ENCODE results near the gene GAS7. TPM values are rescaled to one million over a fixed set of nuclear protein-coding genes. Genes with fewer than 3 reads are reported as not detected.

GAS7 gene
- total RNA-seq, 1 experiment from 2014 or later: 6.0 TPM

- H4K8ac ChIP-seq (replicated peaks; ENCODE audit: insufficient read length, low read depth, low read length): no peak overlapping the region
- no peaks in the 10 kb centered on the region; the same call in 1 of the 2 replicates for H3K4me1 ChIP-seq (ENCODE audit: insufficient read depth, low read length)
- no peaks in the 10 kb centered on the region for H3K9me3 ChIP-seq (ENCODE audit: control insufficient read depth, low read depth, low read length)
- no peak overlapping the region for H3T11ph ChIP-seq (ENCODE audit: low read length)
- H4K20me1 ChIP-seq (ENCODE audit: control insufficient read depth, insufficient read depth, insufficient read length): no peaks in the 10 kb centered on the region
- H4K91ac ChIP-seq (ENCODE audit: insufficient read length, low read depth, low read length): no peak overlapping the region
- H2BK20ac ChIP-seq (ENCODE audit: low read depth, low read length, poor library complexity, severe bottlenecking): no peak overlapping the region
- H3K9ac ChIP-seq (ENCODE audit: extremely low read depth, insufficient read length, low read length): no peak overlapping the region
- H3K18ac ChIP-seq (ENCODE audit: insufficient read length, low read depth, low read length): no peak overlapping the region
- H3K27me3 ChIP-seq (ENCODE audit: insufficient read depth, low read length): no peaks in the 10 kb centered on the region
- no peak overlapping the region for H3K56ac ChIP-seq (ENCODE audit: insufficient read length, low read depth, low read length)
- H4K5ac ChIP-seq (ENCODE audit: insufficient read length, low read depth, low read length): no peak overlapping the region
- peaks cover 0 to 9% (median 7%) of the 10 kb centered on the region in 3 experiments; a peak in 3 of 7 replicates for H3K36me3 Mint-ChIP-seq (ENCODE audit: insufficient read depth in 1 of 3, low read depth in 3 of 3)
- no peak overlapping the region for H2BK15ac ChIP-seq (ENCODE audit: low read depth, low read length)
- peaks cover 1% of the 10 kb centered on the region; the same call in 1 of the 2 replicates for H3K27me3 Mint-ChIP-seq (ENCODE audit: low read depth)
- no peak overlapping the region for H2BK5ac ChIP-seq (ENCODE audit: insufficient read length, low read length)
- no peak overlapping the region for H2AK5ac ChIP-seq (ENCODE audit: insufficient read length, low read length)
- H3K4me2 ChIP-seq (ENCODE audit: insufficient read depth, insufficient read length, low read length): no peak overlapping the region
- H3K14ac ChIP-seq (ENCODE audit: insufficient read depth, low read length): no peak overlapping the region
- peaks cover 13% of the 10 kb centered on the region in 2 experiments for H3K4me1 Mint-ChIP-seq
- H3K23ac ChIP-seq (ENCODE audit: insufficient read length, low read depth, low read length): no peak overlapping the region
- DNase-seq: no peak
- H3K27ac Mint-ChIP-seq: no peak overlapping the region
- H2BK12ac ChIP-seq (ENCODE audit: insufficient read length, low read depth, low read length): no peak overlapping the region
- no peak for TF ChIP-seq CTCF (conservative IDR thresholded peaks at IDR 0.05)
- H3K79me2 ChIP-seq (ENCODE audit: insufficient read depth, low read length): no peaks in the 10 kb centered on the region
- peaks cover 8% of the 10 kb centered on the region in 2 experiments for H3K9me3 Mint-ChIP-seq
- H3K4ac ChIP-seq (ENCODE audit: low read depth, low read length): no peak overlapping the region
- H3K23me2 ChIP-seq (ENCODE audit: insufficient read length, low read depth, low read length, poor library complexity, severe bottlenecking): no peaks in the 10 kb centered on the region
- WGBS (ENCODE audit: extremely low coverage, insufficient read length, low lambda C conversion rate): no CpG with 5 or more reads among the region's 8 CpGs
- H3K27ac ChIP-seq (ENCODE audit: insufficient read length, low read depth, low read length): no peak overlapping the region
- no peaks in the 10 kb centered on the region for H3K79me1 ChIP-seq (ENCODE audit: insufficient read depth, low read depth, low read length, poor library complexity, severe bottlenecking)
- H2AFZ ChIP-seq (ENCODE audit: low read length): no peak overlapping the region
- no peak overlapping the region for H2BK120ac ChIP-seq (ENCODE audit: low read depth, low read length, poor library complexity, severe bottlenecking)
- H3K4me3 Mint-ChIP-seq: no peak overlapping the region
Measured at GRCh38 chr17:10067446-10068143, 130.8 kb downstream of the GAS7 start.
